GM21367 (cell line): Measurements from ENCODE around the gene PYGB.
"Not testable (repeated sequence)": the region's sequence is repeated elsewhere in the genome, so short reads cannot be mapped to it uniquely, and the experiment has no call there.

Experiments
- ATAC-seq: cut with Tn5 transposase; IDR thresholded peaks from one replicate; pipeline ENCODE4 v1.9.1; 2021; ENCODE audit not compliant: unreplicated experiment

PYGB gene

DNA sequence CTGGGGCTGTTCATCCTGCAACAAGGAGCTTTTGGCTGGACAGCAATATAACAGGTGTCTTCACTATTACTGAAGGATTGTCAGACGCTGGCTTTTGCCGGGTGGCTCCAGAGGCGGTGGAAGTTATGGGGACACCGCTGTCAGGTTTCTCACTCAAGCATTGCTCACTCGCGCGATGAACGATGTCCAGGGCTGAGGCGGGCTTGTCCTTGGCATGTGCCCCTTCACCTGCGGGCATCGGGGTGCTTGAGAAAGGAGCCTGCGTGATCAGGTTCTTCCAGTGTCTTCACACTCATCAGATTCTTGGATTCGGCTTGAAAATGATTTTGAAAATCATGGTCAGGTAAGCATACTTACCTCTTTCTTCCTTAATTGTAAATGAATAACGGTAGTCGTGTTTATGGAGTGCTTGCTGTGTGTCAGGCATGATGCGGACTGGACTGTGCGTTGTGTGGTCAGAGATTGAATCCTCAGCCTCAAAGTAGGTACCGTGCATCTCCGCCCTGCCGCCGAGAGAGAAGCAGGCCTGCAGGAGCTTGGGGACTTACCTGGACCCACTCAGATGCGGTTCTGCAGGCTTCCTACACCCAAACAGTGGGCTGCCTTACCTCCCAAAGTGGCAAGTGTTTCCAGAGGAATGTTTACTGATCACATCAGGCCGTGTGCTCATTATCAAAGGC is 18.3 kb upstream of the PYGB start:
- ATAC-seq = no peak

DNA sequence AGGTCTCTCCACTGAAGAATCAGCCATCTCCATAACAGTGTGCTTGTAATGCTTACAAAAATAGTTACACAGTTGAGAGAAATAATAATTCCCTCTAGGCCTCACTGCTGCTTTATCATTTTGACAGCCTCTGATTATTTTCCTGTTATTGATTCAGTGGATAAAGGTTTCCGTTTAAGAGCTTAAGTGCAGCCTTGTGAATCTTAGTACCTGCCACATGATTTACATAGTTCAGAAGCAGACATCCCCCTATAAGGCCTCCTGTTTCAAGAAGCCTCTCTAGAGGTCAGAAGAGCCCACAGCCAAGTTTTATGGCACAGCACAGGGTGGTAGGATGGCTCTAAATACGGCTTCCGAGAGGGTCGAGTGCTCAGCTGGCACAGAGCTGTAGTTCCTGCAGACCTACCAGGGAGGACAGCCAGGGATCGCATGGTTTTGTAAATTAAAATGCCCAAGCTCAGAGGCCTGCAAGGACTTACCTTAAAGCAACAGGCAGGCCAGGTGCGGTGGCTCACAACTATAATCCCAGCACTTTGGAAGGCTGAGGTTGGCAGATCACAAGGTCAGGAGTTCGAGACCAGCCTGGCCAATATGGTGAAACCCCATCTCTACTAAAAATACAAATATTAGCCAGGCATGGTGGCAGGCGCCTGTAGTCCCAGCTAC is 17.6 kb upstream of the PYGB start:
- ATAC-seq = peak; percentile 91

DNA sequence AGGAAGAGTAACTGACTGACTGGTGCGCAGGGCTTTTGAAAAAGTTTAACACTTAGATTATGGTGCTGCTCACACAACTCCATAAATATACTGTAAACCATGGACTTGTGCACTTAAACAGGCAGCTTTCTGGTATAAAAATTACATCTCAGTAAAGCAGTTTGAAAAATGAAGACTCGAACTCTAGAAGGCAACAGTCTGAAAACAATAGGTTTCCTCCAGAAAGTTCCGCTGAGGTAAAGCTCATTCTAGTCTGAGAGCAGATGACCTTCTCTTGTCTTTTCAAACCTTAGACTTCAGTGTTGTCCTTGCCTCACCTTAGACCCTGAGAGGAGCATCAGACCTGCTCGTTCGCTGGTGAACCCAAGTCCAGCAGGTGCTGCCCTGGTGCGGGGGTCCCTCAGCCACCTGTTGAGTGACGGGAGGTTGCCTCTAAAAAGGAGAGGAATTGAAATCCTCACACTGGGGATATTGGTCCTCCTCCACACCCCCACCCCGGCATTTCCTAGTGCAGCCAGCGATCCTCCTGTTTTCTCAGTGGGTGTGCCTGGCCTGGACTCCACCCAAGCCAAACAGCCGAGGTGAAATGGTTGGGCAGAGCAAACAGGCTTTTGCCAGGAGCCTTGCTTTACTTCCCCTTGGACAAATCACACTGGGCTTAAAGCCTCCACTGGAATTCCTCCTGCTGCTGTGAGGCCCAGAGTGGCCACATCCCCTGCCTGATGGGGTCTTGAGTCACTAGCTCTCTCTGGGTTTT is 14.7 kb upstream of the PYGB start:
- no peak for ATAC-seq

DNA sequence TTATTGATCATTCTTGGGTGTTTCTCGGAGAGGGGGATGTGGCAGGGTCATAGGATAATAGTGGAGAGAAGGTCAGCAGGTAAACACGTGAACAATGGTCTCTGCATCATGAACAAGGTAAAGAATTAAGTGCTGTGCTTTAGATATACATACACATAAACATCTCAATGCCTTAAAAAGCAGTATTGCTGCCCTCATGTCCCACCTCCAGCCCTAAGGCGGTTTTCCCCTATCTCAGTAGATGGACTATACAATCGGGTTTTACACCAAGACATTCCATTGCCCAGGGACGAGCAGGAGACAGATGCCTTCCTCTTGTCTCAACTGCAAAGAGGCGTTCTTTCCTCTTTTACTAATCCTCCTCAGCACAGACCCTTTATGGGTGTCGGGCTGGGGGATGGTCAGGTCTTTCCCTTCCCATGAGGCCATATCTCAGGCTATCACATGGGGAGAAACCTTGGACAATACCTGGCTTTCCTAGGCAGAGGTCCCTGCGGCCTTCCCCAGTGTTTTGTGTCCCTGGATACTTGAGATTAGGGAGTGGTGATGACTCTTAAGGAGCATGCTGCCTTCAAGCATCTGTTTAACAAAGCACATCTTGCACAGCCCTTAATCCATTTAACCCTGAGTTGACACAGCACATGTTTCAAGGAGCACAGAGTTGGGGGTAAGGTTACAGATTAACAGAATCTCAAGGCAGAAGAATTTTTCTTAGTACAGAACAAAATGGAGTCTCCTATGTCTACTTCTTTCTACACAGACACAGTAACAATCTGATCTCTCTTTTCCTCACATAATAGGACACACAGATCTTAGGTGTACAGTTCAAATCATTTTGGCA is 13.7 kb upstream of the PYGB start:
- ATAC-seq = not testable (repeated sequence)

DNA sequence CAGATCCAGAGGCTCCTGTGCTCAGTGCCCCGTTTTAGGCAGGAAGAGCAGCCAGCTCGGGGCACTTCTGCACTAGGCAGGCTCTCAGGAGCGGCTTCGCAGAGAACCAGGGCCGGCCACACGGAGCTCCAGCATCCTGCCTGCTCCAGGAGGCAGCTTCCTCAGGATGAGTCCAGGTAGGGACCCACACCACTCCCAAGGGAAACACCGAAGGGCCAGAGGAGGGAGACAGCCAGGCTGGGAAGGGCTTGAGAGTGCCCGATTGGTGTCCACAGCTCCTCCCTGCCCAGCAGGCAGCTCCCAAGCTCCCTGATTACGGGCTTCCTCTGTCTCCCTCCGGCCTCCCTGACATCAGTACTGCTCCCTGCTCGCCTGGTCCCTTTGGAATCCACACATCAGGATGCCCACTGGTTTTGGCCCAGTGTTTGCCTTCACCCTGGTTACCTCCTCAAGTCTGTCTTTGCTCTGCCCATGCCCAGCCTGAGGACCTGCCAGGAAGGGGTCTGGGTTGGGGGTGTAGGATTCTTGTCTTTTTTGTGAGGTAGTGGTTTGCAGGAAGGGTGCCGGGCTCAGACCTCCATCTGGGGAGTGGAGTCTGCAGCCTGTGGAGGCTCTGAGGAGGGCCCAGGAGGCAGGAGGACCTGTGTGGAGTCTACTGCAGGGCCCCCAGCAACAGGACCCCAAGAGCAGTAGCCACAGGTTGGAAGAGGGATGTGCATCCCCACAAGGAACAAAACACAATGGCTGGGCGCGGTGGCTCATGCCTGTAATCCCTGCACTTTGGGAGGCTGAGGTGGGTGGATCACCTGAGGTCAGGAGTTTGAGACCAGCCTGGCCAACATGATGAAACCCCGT is 11.2 kb upstream of the PYGB start:
- no peak for ATAC-seq

DNA sequence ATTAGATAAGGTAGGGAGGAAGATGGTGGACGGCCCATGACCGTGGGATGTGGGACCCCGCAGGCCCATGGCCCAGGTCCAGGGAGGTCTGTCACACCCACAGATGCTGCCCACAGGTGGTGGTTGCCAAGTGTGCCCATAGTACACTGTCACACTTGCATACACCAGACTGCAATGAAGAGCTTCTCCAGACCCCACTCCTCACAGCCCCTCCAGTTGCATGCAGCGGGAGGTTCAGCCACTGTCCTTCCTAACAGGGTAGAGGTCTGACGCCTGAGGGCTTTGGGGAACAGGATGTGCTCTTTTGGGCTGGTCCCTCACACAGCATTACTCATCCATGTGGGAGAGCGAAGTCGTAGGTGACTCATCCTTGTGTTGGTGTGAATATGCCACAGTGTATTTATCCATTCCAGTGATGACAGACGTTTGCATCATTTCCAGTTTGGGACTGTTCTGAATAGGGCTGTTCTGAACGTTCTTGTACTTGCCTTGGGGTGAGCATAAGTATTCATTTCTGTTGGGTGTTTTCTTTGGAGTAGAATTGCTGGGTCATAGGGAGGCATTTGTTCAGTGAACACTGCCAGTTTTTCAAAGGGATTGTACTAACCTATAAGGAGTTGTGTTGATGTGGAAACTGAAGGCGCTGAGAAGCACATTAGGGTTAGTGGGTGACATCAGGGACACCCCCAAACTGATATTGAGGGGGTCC is 10.1 kb upstream of the PYGB start:
- ATAC-seq = no peak

DNA sequence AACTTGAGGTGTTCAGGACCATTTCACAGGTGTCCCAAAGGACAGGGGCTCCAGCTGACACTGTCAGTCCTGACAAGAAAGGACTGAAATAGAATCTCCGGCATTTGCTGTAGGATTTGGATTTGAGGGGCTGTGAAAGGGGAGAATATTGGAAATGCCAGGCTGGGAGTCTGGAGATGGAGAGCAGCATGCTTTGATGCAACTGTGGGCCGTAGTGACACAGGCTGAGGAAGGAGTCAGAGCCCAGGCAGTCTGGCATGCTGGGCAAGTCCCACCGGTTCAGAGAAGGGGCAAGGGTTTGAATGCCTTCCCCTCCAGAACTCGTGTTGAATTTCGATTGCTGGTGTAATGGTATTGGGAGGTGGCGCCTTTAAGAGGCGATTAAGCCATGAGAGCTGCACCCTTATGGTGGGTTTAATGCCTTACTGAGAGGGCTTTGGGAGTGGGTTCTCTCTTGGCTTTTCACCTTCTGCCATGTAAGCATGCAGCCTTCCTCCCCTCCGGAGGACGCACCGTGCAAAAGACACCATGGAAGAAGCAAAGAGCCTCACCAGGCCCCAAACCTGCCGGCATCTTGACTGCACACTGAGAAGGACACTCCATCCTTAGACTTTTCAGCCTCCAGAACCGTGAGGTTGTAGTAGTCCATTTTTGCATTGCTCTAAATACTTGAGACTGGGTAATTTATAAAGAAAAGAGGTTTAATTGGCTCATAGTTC is 9.4 kb upstream of the PYGB start:
- no peak for ATAC-seq

DNA sequence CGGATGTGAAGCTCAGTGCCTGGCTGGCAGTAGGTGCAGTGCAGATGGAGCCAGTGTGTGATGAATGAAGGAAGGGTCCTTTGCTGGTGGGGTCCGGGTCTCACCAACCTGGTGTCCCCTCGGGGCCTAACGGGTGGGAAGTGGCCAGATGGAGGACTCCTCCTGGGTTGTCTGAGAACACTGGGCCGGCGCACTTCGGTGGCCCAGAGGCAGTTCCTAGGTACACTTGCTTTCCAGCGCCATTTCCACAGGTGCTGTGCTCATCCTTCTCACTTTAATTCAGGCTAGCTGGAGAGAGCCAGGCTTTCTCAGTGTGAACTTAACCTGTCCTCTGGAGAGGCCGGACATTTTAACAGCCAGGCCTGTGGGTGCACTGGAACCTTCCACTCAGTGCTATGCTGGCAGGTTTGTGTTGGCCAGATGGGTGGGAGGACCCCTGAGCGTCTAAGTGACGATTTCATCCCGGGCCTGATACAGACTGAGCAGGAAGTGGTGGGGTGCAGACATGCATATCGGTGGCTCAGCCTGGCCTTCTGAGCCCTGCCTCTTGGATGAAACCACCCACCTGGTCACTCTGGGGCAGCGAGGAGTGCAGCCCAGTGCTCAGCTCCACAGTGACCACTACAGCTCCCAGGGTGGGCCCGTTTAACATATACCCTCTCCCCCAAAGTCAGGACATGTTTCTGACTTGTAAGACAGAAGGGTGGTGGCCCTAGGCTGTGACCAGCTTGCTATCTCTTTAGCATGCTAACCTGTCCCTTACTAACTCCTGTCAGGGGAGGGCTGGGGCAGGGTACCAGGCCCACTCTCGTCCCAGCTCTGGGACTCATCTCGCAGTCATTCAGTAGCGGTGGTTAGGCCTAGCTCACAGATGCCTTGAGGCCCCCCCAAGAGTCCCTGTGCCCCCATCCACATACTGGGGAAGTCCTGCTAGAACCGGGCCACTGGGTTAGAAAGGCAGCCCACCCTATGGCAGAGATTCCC is 8.2 kb upstream of the PYGB start:
- ATAC-seq = no peak

DNA sequence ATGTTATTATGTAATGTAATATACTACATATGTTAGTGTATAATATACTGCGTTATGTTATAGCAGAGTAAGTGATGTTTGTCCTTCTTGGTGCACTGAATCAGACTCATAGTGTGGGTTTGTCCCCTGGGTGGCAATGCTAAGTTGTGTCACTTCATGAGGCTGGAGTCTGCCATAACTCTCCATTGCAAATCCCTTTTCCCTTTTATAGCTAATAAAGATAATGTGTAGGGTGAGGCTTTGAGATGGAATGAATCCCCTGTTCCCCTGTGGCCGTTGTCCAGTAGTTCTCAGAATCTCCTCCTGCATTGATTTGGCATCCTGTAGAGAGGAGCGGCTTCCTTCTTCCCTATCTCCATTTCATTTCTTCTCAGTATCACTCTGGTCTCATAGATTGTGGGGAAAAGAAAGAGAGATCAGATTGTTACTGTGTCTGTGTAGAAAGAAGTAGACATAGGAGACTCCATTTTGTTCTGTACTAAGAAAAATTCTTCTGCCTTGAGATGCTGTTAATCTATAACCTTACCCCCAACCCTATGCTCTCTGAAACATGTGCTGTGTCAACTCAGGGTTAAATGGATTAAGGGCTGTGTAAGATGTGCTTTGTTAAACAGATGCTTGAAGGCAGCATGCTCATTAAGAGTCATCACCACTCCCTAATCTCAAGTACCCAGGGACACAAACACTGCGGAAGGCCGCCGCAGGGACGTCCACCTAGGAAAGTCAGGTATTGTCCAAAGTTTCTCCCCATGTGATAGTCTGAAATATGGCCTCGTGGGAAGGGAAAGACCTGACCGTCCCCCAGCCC is 6.8 kb upstream of the PYGB start:
- ATAC-seq = not testable (repeated sequence)

DNA sequence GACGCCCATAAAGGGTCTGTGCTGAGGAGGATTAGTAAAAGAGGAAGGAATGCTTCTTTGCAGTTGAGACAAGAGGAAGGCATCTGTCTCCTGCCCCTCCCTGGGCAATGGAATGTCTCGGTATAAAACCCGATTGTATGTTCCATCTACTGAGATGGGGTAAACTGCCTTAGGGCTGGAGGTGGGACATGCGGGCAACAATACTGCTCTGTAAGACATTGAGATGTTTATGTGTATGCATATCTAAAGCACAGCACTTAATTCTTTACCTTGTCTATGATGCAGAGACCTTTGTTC is 6.3 kb upstream of the PYGB start:
- not testable (repeated sequence) for ATAC-seq

DNA sequence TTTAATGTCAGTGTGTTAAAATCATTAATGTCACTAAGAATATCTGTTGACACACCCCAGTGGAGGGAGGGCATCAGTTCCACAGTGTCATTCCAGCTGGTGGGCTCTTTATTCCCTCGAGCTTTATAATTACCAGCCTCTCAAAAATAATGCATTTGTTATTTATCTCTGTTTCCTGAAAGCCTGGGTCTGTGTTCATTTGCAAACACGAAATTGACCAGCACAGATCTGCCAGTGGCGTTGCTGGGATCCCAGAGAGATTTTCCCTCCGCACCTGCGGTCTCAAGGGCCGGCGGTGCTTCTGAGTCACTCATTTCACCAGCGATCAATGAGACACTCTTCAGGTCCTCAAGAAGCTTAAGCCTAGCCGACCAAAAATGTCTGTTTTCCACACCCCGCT is 5.7 kb upstream of the PYGB start:
- ATAC-seq = no peak

DNA sequence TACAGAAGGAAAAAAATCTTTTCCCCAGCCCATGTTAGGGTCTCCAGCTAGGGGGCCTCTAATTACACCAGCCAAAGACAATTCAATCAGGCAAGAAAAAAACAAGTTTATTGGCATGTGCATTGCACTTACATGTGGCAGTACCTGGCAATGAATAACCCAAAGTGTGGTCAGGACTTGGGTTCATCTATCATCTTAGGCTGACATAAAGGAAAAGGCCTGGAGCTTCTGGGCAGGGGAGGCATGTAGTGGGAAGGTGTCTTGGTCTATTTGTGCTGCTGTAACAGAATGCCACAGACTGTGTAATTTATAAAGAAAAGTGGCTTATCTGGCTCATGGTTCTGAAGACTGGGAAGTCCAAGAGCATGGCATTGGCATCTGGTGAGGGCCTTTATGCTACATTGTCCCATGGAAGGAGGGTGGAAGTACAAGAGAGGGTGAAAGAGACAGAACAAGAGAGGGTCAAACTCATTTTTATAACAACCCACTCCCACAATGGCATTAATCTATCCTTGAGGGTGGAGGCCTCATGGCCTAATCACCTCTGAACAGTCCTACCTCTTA is 4.4 kb upstream of the PYGB start:
- no peak for ATAC-seq

DNA sequence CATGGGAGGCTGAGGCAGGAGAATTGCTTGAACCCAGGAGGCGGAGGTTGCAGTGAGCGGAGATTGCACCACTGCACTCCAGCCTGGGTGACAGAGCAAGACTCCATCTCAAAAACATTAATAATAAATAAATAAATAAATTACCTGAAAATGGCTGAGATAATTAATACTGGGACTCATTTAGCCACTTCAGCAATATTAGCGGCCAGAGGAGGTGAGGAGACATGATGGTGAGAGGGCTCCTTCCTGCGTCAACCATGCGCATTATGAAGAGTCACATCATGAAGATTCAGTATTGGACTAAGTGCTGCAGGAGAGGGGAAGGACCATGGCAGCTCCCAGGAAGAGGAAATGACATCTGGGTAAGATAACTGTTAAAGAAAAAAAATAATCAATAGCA is 2.9 kb upstream of the PYGB start:
- ATAC-seq = no peak

DNA sequence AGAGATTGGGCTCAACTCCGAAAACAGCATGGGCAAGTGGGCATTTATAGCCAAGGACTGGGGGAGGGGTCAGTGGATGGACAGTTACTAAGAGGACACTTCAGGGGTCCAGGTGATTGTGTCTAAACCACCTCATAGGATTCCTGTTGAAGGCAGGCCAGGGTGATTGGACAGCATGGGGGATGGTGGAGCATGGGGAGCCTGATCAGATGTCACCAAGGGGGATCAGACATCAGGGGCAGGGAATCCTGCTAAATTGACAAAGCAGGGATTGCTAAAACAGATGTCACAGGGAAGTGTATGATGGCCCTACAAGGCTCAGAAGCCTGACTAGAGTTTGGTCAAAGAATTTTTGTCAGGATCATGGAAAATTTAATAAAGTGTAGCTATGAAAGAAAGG is 2.4 kb upstream of the PYGB start:
- ATAC-seq = no peak

DNA sequence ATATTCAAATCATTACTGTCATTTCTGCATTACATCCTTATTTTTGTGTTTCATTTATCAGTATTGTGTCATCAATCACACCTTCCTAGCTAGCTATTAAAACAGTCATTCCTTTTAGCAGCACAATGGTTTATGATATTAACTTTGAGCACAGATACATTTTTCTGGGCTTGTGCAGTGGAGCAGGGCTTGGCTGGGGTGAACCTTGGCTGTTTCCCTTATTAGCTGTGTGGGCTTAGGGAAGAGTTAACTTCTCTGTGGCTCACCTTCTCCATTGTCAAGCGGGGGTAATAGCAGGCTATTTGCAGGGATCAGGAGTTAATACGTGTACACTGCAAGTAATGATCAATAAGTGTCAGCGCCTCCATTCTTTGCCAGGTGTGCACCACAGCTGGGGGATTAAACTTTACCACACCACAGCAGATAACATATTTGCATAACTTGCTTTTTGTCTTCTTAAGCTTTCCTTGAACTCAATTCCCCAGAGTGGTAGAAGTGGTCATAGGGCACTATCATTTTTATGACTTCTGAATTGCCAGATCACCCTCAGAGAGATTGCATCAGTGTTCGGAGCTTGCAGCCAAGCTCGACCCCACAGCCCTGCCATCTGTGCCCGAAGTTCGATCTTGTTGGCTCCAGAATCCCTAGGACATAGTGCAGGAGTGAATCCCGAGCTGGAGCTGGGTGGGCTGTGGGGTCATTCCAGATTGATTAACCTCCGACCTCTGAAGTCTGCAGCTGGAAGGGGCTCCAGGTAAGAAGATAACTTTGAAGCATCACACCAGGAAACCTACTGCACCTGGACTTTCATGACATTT is 1.5 kb upstream of the PYGB start:
- ATAC-seq = no peak

DNA sequence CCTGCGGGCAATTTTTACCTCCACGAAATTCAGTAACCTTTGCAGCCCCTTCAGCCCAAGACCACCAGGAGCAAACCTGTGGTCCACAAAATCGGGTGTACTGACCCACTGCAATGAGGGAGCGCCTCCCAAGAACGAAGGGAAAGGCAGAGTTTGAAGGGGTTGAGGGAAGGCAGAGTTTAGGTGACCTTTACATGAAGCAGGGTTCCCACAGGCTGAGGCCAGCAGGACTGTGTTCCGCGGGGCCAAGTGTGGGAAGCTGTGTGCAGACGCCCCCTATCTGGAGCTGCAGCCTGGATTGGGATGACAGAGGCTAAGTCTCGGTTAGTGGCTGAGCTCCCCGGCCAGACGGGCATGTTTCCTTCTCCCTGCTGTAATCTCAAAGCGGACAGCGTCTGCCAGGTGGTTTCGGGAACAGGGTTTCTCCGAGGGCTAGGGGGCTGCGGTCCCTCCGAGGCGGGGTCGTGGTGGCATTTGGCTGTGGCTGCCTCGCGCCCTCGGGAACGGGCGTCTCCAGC is 826 bp upstream of the PYGB start:
- ATAC-seq = no peak
